ENCODE results near the gene GOLGA6L9.
"Not testable (repeated sequence)": the region's sequence is repeated elsewhere in the genome, so short reads cannot be mapped to it uniquely, and the experiment has no call there.

- not testable (repeated sequence) for TF ChIP-seq EZH2 (IDR thresholded peaks at IDR 0.05; ENCODE audit: insufficient read depth, poor library complexity, severe bottlenecking); EZH2phosphoT487 (IDR thresholded peaks at IDR 0.05; ENCODE audit: insufficient read depth, low read depth)
Measured at GRCh38 chr15:82472269-82472982, 42.8 kb downstream of the GOLGA6L9 start.

Measured in GM23248 (cell line).